ENCODE results near the gene CCDC18.
"Not testable (repeated sequence)": the region's sequence is repeated elsewhere in the genome, so short reads cannot be mapped to it uniquely, and the experiment has no call there.

Gene CCDC18

DNA sequence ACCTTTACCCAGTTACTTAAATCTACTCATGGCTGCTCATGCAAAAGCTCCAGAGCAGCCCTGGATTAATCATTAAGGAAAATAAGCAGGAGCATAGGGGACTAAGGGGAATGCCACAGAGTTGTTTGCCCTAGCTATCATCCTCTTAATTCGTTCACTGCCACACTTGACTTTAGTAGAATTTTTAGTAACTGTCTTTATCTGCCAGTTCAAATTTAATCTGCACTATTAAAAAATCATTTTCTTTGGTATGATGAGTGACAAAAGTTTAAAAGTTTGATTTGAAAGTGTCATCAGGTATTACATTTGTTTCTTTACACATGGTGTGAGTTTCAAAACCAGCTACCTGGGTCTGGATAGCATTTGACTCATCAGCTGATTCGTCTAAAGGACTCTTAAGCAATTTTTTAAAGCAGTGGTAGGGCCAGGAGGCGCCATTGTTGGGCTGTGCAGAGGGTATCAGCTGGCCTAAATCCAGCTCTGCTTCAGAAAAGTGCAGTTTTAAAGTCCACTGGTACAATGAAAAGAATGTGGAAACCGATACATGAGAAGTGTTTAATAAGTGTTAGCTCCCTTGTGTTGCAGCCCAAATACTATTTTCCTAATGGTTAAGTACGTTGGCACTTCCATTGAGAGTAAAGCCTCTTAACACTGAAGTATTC lies 95.2 kb downstream of the CCDC18 start:
- peak; percentile 51 for DNase-seq (ENCODE audit: low read depth)
- H3K4me3 ChIP-seq (ENCODE audit: low read length) = no peak overlapping the region
- TF ChIP-seq CTCF (IDR thresholded peaks at IDR 0.05; ENCODE audit: insufficient read depth, low read depth, low read length, missing control alignments) = no peak

- not testable (repeated sequence) for H3K4me3 ChIP-seq (ENCODE audit: low read length); DNase-seq (ENCODE audit: low read depth)
Measured at GRCh38 chr1:93277530-93277929, 97.0 kb downstream of the CCDC18 start.

- no peak for TF ChIP-seq CTCF (IDR thresholded peaks at IDR 0.05; ENCODE audit: insufficient read depth, low read depth, low read length, missing control alignments)
- no peak for DNase-seq (ENCODE audit: low read depth)
- no peak overlapping the region for H3K4me3 ChIP-seq (ENCODE audit: low read length)
Measured at GRCh38 chr1:93283496-93283895, 103.0 kb downstream of the CCDC18 start.

- no peak overlapping the region for H3K4me3 ChIP-seq (ENCODE audit: low read length)
- no peak for TF ChIP-seq CTCF (IDR thresholded peaks at IDR 0.05; ENCODE audit: insufficient read depth, low read depth, low read length, missing control alignments)
- DNase-seq (ENCODE audit: low read depth) = peak; percentile 21
Measured at GRCh38 chr1:93288558-93288957, 108.0 kb downstream of the CCDC18 start.

- no peak for DNase-seq (ENCODE audit: low read depth)
- no peak overlapping the region for H3K4me3 ChIP-seq (ENCODE audit: low read length)
- no peak for TF ChIP-seq CTCF (IDR thresholded peaks at IDR 0.05; ENCODE audit: insufficient read depth, low read depth, low read length, missing control alignments)
Measured at GRCh38 chr1:93296555-93297154, 116.1 kb downstream of the CCDC18 start.

DNA sequence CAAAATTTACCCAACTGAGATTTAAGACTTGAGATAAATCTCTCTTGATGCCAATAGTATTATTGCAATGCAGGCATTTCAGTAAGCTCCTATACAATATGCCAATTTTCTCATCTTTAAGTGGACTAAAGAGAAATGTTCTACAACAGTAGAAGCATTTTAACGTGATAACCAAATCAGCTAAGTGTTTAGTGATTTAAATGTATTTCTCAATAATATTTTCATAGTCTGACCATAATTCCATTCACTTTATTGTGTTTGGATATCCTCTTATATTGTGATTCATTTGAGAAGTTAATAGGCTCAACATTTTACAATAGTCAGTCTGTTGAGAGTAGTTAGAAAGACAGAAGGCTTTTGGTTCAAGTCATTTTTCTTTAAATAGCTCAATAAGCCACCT lies 120.6 kb downstream of the CCDC18 start:
- no peak overlapping the region for H3K4me3 ChIP-seq (ENCODE audit: low read length)
- no peak for TF ChIP-seq CTCF (IDR thresholded peaks at IDR 0.05; ENCODE audit: insufficient read depth, low read depth, low read length, missing control alignments)
- DNase-seq (ENCODE audit: low read depth) = no peak

GRCh38 chr1:93302078-93302477 lies 121.6 kb downstream of the CCDC18 start:
- no peak overlapping the region for H3K4me3 ChIP-seq (ENCODE audit: low read length)
- TF ChIP-seq CTCF (IDR thresholded peaks at IDR 0.05; ENCODE audit: insufficient read depth, low read depth, low read length, missing control alignments) = no peak
- DNase-seq (ENCODE audit: low read depth) = no peak
